CD4-positive, alpha-beta T cell treated with Interleukin-15 for 4 hours (primary cell): ENCODE results near the gene ST8SIA2.

Experiments used
- DNase-seq: peaks from one replicate; pipeline ENCODE4 v3.0.0-alpha.2; 2020; ENCODE audit warnings: low spot score

The ST8SIA2 gene

DNA sequence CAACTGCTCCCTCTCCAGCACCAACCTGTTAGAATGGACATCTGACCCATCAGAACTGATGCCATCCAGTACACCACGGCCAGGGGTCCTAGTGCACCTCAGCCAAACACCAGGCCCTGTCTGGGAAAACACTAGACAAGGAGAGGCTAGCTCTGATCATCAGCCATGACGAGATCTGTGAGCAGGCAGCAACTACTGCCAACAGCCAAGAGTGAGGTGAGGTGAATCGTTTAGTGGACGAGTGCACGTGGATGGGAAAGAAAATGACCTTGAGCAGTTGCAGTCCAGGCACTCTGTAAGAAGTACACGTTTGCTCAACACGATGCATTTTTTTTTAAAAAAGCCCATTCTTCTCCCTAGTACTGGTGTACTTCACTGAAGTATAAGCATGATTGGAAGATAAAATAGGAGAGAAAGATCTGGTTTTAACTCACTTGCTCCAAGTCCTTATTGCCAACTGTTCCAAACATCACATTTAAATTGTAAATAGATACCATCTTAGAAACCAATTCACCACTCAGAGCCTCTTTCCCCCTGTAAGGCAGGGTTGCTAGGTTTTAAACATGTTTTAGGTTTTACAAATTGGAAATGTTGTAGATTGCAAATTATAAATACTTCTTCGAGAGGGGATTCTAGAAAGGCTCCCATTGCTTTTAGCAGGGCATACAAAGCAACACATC, 5.7 kb downstream of the ST8SIA2 start:
- no peak for DNase-seq

DNA sequence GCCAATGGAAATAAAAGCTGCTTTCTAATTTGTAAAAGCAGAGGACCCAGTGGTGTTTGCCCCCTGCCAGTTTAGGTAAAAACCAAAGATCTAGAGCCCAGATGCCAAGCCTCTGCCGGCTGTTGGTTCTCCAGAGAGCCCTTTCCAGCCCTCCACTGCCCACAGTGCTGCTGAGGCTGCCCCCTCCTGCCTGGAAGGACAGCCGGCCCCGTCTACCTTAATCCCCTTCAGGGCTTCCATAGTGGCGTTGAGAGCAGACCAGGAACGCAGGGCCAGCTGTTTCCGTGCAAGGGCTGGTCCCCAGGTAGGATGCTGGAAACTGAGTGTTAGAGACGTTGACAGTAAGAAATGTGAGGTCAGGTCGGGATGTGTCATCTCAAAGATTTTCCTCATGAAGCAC, 6.9 kb downstream of the ST8SIA2 start:
- no peak for DNase-seq

DNA sequence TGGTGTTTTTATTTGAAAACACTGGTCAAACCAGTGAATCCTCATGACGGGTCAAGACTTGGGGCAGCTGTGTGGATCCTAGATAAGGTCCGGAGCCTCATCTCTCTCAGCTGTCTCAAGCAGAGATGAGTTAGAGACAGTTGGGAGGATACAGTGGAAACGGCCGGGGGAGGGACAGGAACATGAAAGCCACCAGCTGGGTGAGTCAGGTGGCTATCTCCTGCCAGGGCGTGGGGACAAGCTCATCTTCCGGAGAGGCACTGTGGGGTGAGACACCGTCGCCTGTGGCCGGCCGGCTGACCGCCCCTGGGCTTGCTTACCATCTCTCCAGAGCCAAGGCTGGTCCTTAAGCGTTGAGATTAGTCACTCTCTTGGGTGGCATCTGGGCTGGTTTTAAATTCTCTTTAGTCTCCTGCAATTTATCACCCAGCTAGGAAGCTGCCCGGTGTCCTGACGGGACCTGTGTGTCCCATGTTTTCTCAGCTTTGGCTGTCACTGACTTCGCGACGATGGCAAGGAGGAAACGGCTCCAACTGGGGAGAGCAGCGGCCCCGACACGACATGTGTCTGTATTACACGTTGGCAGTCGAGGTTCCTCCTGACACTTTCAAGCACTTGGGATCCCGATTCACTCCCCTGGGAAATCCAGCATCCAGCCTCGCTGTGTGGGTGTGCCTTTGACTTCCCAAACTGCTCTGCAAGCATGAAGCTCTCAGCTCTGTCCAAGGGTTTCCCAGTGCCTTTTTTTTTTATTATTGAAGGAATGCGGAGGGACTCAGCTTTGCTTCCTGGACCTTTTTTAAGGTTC, 7.5 kb downstream of the ST8SIA2 start:
- no peak for DNase-seq

DNA sequence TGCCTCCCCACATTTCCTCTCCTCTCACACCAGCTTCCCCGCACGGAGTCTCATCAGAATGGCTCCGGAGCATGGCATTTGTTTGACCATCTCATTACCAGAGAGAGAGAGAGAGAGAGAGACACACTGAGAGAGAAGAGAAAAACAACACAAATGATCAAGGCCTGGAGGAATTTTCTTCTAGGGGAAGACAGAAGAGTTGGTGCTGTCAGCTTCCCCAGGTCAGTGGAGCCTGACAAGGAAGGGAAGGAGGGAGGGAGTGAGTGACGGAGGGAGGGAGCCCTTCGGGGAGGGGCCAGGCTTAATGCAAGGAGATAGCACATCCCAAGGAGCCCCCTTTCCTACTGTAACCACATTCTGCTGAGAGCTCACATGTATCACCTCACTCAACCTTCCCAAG, 9.1 kb downstream of the ST8SIA2 start:
- no peak for DNase-seq

DNA sequence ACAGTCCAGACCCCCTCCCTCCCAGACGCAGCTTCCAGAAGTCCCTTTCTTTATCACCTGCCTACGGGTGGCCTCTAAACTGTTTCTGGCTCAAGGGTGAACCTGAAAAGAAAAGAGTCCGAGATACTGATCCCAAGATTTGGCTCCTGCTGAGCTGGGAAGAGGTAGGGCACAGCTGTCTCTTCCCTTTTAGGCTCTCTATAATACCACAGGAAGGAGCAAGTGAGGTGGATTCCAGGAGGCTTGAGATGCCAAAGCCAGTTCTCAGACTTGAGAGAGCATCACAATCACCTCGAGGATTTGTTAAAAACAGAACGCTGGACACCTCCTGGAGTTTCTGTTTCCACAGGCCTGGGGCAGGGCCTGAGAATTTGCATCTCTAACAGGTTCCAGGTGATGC, 12.3 kb downstream of the ST8SIA2 start:
- no peak for DNase-seq

DNA sequence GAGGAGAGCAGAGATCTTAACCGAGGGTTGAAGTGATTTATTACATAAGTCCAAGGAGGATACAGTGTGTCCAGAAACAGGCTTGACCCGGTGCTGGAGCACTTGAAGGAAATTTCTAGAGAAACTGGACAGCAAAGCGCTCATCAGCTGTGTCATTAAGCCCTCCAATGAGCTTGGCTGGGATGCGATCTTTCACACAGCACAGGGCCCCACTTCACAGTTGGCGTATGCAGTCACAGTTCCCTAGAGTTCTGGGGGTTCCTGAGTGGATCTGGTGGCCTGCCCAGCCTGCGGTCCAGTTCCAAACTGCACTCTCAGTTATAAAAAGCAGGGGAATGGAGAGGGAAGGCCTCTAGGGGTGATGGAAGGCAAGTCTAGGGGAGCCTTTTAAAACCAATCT, 13.6 kb downstream of the ST8SIA2 start:
- no peak for DNase-seq

DNA sequence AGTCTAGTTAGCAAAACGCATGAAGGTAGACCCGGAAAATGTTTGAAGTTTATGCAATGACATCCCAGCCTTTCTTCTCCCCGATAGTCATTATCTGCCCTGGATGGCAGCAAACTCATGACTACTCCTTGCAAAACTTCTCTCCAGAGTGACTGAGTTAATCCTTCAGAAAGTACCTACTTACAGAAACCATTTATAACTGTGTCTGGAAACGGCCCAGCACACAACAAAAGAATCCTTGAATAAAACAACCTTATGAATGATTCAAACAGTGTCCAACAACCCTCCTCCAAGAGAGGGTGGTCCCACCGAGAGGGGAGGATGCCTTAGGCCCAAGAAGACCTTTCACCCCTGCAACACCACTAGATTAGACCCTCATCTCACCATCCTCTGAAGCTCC, 14.2 kb downstream of the ST8SIA2 start:
- DNase-seq = no peak

DNA sequence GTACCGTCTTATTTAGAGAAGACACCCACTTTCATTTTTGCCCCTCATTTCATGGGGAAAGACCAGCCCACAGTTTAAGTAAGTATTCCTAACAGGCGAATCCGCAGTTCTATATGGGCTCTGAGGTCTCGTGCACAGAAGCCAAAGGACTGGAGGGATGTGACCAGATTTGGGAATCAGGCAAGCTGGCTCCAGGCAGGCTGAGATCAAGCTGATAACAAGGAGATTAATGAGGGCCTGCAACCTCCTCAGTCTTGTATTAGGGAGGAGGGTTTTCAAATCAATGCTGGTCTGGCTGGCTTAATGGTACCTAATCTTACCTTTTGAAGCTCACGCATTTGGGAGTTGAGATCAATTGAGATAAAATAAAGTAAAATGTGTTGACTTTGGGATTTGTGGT, 15.3 kb downstream of the ST8SIA2 start:
- no peak for DNase-seq

DNA sequence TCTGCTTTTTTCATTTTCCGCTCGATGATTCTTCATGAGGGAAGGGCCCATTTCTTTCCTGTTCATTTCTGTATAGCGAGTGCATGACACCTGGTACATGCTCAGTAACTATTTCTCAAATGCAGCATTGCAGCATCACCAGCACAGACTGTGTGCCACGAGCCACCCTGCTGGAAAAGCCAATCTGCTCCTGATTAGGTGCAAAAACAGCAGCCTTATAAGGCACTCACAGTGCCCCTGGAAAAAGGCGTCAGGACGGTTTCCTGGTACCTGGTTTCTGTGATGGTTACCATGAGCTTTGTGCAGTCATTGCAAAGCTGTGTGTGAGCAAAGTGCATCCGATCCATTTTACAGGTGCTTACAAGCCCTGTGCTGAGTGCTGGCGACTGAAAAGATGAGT, 15.8 kb downstream of the ST8SIA2 start:
- DNase-seq = no peak

DNA sequence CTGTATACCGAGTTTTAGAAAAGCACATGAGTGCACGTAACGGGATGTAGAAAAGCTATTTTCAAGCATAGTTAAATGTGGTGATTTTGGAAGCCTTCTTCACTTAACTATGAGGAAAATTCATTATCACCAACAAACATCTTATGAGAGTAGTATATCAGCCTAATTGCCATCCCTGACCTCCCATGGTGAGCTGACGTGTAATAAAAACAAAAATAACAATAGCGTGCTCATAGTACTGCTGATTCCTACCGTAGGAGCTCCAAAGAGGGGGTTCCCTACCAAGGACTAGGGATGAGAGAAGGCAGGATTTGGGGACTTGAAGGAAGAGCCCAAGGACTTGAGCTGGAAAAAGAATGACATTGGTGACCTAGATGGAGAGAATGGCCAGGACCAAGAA, 16.9 kb downstream of the ST8SIA2 start:
- DNase-seq = no peak

DNA sequence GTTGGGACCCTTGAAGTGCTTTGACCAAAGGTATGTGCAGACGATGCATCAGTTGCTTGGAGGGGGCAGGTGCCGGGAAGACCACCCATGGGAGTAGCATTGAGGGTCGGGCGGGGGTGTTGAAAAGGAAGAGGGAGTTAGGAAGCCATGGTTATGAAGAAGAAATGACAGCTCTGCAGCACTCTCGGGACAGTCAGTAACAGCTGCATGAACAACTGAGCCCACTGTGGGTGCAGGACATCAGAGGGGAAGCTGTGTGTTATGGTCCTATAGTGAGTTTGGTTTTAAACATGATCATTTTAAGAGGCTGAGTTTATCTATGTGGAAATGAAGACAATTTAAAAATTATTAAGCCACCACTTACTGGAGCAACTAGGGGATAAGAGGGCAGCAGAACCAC, 17.6 kb downstream of the ST8SIA2 start:
- no peak for DNase-seq

DNA sequence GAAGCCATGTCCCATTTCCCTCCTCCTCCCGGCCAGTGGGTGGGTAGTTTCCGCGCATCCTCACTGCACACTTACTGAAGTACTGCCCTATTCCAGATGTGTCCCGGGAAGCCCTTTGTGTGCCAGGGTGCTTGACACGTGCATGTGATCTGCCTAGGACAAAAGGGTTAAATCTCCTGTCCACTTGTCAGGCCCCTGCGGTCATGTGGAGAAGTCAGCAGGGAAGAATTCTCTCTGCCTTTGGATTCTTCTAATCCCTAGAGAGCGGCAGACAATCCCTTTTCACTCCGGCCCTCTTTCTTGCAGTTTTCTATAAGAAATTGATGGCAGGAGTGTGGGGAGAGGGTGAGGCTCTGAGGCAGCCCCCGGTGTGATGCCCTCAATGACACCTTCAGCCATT, 19.8 kb downstream of the ST8SIA2 start:
- no peak for DNase-seq

DNA sequence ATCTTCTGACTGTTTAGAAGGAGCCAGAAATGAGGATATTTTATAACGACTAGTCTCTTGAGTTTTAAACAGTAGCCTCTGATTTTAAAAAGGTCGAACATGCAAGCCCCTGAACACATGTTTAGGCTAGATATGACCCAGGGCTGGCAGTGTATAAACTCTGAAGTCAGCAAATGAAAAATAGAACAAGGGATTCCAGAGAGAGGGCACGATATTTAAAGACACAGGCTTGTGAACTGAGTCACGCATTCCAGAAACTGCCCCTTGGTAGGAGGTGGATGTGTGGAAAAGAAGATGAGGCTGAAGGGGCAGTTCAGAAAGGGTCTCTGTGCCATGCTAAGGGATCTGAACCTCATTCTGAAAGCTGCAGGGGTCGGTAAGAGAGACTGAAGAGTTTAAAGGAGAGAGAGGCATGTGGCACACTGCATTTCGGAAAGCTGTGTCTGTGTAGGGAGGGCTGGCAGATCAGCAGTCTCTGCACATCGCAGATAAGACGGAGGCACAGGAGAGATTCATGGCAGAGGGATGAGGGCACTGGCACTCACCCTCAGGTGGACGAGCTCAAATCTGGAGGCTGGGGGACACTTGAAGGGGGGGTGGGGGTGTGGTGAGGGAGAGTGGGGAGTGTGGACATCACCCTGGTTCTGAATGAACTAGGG, 22.1 kb downstream of the ST8SIA2 start:
- DNase-seq = no peak

DNA sequence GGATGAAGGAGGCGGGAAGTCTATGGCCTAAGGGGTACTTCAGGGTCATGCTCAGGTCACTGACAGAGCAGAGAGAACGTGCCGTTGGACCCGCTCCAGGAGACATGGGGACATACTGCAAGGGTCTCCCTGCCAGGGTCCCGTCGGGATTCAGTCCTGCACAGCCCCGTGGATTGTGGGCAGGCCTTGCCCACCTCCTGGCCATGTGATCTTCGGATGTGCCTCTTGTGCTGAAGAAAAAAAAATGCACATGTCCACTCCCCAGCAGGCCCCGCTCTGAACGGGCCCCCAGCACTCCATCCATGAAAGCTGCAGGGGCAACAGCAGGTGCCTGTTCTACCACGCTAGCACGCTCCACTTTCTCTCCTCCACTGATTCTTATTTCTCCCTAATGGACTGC, 22.9 kb downstream of the ST8SIA2 start:
- DNase-seq = no peak

DNA sequence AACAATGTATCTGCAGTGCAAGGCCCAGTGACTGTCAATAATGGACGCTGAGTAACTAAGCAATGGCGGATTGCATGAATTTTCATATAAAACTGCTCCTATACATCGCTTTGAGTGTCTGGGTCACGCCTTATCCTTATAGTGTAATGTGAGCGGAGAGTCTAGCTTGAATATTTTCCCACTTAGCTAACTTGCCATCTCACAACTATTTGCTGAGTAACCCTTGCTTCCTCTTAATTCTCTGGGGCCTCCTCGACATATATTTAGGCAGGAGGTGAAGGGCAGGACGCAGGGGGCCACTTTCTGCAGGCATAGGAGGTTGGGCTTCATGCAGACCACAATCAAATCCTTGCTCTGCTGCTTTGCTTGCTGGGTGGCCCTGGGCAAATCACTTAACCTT, 24.0 kb downstream of the ST8SIA2 start:
- DNase-seq = no peak

DNA sequence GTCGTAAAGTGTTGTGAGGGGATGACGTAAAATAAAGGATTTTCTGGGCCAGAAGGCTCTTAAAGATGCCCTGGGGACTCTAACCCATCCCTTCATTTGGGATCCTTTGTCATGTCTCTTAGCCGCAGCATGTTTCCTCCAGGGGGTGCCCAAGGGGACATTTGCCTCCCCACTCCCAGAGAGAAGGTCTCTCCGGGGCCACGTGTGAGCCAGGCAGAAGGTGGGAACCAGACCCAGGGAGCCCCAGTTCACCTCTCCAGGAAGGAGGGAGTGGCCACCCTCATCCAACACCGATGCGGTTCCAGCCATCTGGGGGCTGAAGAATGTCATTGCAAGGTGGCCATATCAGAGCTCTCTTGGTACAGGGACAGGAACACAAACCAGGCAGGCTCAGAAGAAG, 25.2 kb downstream of the ST8SIA2 start:
- DNase-seq = no peak

DNA sequence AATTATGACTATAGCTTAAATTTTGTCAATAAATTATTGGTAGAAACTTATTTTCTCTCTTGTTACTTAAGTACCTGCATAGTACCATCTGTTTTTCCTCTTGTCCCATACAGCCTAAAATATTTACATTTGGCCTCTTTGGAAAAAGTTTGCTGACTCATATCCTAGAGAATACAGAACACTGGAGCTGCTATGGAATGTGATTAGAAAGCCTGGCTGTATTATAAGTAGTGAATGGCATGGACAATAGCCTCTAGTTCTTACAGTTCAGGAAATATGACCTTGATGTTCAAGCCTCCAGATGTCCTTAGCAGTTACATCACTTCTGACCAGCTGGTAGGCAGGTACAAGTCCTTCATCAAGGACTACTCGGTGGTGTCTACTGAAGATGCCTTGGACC, 28.3 kb downstream of the ST8SIA2 start:
- no peak for DNase-seq

DNA sequence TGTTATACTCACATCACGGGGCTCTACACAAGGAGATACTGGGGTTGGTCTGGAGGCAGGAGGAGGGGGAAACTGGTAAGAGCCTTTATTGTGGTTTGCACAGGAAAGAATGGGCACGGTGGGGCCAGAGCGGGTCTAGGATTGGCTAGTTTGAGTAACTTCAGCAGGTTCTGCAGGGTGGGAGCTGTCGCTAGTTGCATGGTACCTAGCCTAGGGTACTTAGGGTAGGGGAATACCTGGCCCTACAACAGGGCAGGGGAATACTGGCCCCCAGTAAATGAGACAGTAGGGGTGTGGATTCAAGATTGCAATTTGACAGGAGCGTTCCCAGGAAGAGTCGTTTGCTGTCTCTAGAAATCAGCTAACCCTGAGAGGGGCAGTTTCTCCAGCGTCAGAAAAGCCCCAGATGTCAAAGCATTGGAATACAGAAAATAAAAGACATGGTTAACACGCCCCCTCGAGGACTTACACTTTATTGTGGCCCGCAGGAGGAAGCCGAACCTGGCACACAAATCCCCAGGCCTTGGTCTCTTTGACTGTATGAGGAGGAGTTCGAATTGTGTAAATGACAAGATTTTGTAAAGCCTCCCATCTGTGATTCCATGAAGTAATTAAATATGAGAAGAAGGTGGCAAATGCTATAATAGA, 32.0 kb downstream of the ST8SIA2 start:
- DNase-seq = no peak

DNA sequence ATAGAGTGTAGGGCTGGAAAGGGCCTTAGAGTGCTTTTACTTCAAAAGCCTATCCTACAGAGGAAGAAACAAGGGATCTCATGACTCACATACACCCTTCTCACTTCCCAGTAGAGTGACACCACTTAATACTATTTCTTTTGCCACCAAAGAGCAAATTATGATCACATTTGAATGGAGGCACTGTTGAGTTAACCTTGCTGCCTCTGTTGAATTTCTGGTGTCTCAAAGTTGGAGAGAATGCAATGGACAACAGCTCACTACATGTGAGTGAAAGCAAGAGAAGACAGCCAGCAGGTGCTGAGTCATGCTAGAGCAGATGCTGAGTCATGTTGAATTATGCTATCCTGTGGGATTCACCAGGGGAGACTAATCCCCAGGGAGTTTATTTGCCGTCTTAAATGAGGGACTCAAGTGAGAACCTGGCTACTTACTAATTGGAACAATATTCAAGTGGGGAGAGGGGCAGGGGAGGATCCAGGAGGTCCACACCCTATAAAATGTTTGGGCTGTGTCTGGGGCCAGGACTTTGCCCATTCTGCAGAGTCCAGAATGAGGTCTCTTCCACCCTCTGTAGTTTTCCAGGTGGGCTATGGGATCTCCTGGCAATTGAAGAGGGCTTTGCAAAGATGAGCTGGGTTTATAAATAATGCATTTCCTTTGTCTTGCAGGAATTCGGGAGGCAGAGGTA, 35.8 kb downstream of the ST8SIA2 start:
- DNase-seq = no peak

DNA sequence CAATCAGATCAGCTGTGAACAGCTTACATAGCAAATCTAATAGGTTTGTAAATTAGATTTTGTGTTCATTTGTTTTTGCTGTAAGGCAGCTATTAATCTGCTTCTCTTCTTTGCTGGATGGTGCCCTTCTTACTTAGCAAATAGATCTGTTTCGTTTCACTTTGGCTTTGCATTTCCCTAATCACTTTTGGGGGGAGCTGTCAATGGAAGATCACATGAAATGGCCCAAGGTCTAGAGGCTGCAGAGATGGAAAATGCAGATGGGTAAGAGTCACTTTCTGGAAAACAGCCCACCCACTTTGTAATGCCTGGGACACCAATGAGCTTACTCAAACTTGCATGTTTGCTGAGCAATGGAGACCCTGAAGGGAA, 36.4 kb downstream of the ST8SIA2 start:
- no peak for DNase-seq

DNA sequence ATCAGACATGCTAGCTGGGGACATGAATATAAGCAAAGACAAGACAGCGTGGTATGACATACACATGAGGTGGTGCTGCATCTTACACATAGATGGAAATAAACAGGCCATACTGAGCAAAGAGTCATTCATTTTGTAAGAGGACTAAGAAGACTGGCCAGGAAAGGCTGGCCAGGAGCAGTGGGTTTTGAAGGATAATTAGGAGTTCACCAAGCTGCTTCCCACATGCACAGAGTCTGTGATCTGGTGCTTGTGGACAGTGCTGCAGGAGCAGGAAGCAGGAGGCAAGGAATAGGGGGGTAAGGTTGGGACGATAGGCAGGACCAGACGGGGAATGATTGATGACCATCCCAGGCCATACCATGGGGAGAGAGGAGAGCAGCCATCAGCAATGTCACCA, 41.5 kb downstream of the ST8SIA2 start:
- no peak for DNase-seq

DNA sequence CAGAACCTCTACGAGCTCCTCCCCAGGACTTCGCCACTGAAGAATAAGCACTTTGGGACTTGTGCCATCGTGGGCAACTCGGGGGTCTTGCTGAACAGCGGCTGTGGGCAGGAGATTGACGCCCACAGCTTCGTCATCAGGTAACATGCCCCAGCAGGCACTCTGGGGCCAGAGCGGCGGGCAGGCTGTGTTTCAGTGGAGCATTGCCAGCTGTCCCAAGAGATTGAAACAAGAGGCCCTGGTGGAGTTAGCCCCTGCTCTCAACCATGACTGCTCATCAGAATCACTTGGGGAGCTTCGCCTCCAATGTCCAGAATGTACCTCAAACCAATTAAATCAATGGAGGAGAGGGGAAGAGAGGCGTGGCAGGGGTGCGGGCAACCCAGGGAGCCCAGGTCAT, 44.8 kb downstream of the ST8SIA2 start:
- DNase-seq = no peak
